Kidney (tissue), 14 donors: Measurements from ENCODE around the gene HOXA5. TPM values are rescaled to one million over a fixed set of nuclear protein-coding genes. Genes with fewer than 3 reads are reported as not detected.
A peak's percentile ranks its signal among the peaks of the same experiment; 100 is the strongest.

Experiments used
- DNase-seq, 5 donors: peaks; one replicate each; pipeline ENCODE4 v3.0.0-alpha.2; 2013 to 2020
- FAIRE-seq: peaks from 2 replicates; lab custom pipeline; 2012; peaks lifted over from hg19 to GRCh38; lab: Jason Lieb, UNC
- H3K27ac ChIP-seq, 2 donors: one replicate each; pipeline ENCODE4 v1.7.0; 2013; ENCODE audit warnings: low read depth in 2 of 2, low read length in 2 of 2, inconsistent platforms in 1 of 2
- H3K27me3 ChIP-seq: one replicate; pipeline ENCODE4 v1.7.1; 2013; ENCODE audit warnings: low read length, inconsistent platforms; ENCODE audit not compliant: control insufficient read depth, insufficient read depth
- H3K36me3 ChIP-seq, 3 donors: one replicate each; pipeline versions ENCODE4 v1.7.0 to v1.7.1; 2013; ENCODE audit warnings: low read length in 3 of 3, control low read depth in 1 of 3, inconsistent platforms in 1 of 3; ENCODE audit not compliant: insufficient read depth in 3 of 3, control insufficient read depth in 2 of 3
- H3K4me1 ChIP-seq, 3 donors: one replicate each; pipeline versions ENCODE4 v1.7.0 to v1.7.1; 2013; ENCODE audit warnings: low read length in 3 of 3, inconsistent platforms in 1 of 3, low read depth in 1 of 3; ENCODE audit not compliant: control insufficient read depth in 2 of 3, insufficient read depth in 2 of 3
- H3K4me3 ChIP-seq, 3 donors: one replicate each; pipeline versions ENCODE4 v1.7.0 to v1.8.1; 2013; ENCODE audit warnings: low read length in 3 of 3, control low read depth in 1 of 3, inconsistent platforms in 1 of 3
- H3K9ac ChIP-seq, 3 donors: one replicate each; pipeline versions ENCODE4 v1.7.0 to v1.7.1; 2013; ENCODE audit warnings: low read length in 3 of 3, control low read depth in 1 of 3, inconsistent platforms in 1 of 3
- H3K9me3 ChIP-seq, 3 donors: one replicate each; pipeline versions ENCODE4 v1.7.0 to v1.7.1; 2013; ENCODE audit warnings: low read length in 3 of 3, control low read depth in 1 of 3, inconsistent platforms in 1 of 3; ENCODE audit not compliant: control insufficient read depth in 2 of 3, insufficient read depth in 1 of 3
- CTCF ChIP-seq: IDR thresholded peaks from 3 replicates; pipeline ENCODE4 v1.5.1; 2012; ENCODE audit warnings: mild to moderate bottlenecking, moderate library complexity, borderline replicate concordance; ENCODE audit not compliant: insufficient read depth; ENCODE audit errors: extremely low read depth
- intact Hi-C: fragments of 100-400 bp; cut with DNase I; formaldehyde crosslinking; loops from one replicate; pipeline ENCODE4 v1.11.1; 2022
- polyA plus RNA-seq: library from polyadenylated mRNA; stranded (reverse); fragments of 350-450 nt; fragmentation: Illumina TruSeq; extraction: RNeasy Lipid Tissue Mini Kit (QIAGEN cat#74804); gene quantifications from one replicate; pipeline ENCODE4 v1.2.3, GENCODE V29; 2014; ENCODE audit warnings: low read depth, low replicate concordance; ENCODE audit not compliant: insufficient read depth
- total RNA-seq: library from RNA; stranded (reverse); fragmentation: NEBNext Ultra II Directional; extraction: Animal tissue kit (Norgen Biotek cat#: 25700); gene quantifications from one replicate; pipeline ENCODE4 v1.2.1, GENCODE V29; 2021
- donor health status: control.
- donor health status: control.
- donor health status: control.
- donor health status: control.
- donor health status: control.
- donor health status: DM: yes; HTN: yes; CAD: no.
- donor health status: Normal renal cell carcinoma (clear cell type).

Gene HOXA5
- total and polyA plus RNA-seq, 2 donors from 2014 or later = 19.4 to 38.0 TPM

- H3K9ac ChIP-seq = peak overlapping the region; percentile 38 to 56 (median 55)
- intact Hi-C loops = loop anchor here (10.0 kb wide), 1 partner anchor 1321 kb away; no protein-coding TSS in a partner anchor
Observed at GRCh38 chr7:27175626-27176523, 32.4 kb upstream of the HOXA5 start.

GRCh38 chr7:27174874-27175625 lies 31.6 kb upstream of the HOXA5 start:
- peak; percentile 67 to 93 (median 92) for DNase-seq
- Histone ChIP-seq H3K9me3 (no peaks in the 10 kb centered on the region), H3K36me3 (no peaks in the 10 kb centered on the region), H3K27me3 (no peaks in the 10 kb centered on the region), H3K4me1 (peaks cover 0 to 4% (median 0%) of the 10 kb centered on the region in 3 donors), H3K4me3 (peak overlapping the region; percentile 7 to 86 (median 86)), H3K27ac (peak overlapping the region; percentile 84 to 90), H3K9ac (peak overlapping the region; percentile 10 to 56 (median 47))
- intact Hi-C loops = loop anchor here (10.0 kb wide), 1 partner anchor 1320 kb away; no protein-coding TSS in a partner anchor
- TF ChIP-seq CTCF = no peak
- no peak for FAIRE-seq

More at GRCh38 chr7:27175626-27176523, 32.4 kb upstream of the HOXA5 start:
- no peak for FAIRE-seq
- peak overlapping the region; percentile 7 to 86 (median 67) for H3K4me3 ChIP-seq
- H3K27me3 ChIP-seq = no peaks in the 10 kb centered on the region
- peak in 4 of 5 donors; percentile 45 to 76 (median 54) for DNase-seq
- peaks cover 0 to 4% (median 0%) of the 10 kb centered on the region in 3 donors for H3K4me1 ChIP-seq
- TF ChIP-seq CTCF = no peak
- H3K9me3 ChIP-seq = no peaks in the 10 kb centered on the region
- H3K36me3 ChIP-seq = no peaks in the 10 kb centered on the region
- H3K27ac ChIP-seq = peak overlapping the region; percentile 78 to 82

GRCh38 chr7:27173956-27174873 lies 30.7 kb upstream of the HOXA5 start, which contains the start of gene HOXA10:
TSS of gene HOXA10 (minus strand) at chr7:27174320. CDS start at chr7:27174306, 14 bp downstream.
- H3K4me3 ChIP-seq = peak within 1 kb of the TSS; percentile 62 to 86 (median 86)
- peak within 1 kb of the TSS; percentile 84 to 90 for H3K27ac ChIP-seq
- DNase-seq (peak; percentile 91 to 95 (median 93)), FAIRE-seq (no peak)
- no peaks in the 10 kb centered on the region for H3K4me1 ChIP-seq
- H3K36me3 ChIP-seq = no peaks in the 10 kb centered on the region
- H3K27me3 ChIP-seq = no peaks in the 10 kb centered on the region
- intact Hi-C loops = loop anchor here (10.0 kb wide), 1 partner anchor 1319 kb away; no protein-coding TSS in a partner anchor
- no peaks in the 10 kb centered on the region for H3K9me3 ChIP-seq
- no peak for TF ChIP-seq CTCF
- peak within 1 kb of the TSS; percentile 48 to 95 (median 72) for H3K9ac ChIP-seq
